GM21367 (cell line): ENCODE data around the gene KCNG2.

ENCODE experiments used
- ATAC-seq: cut with Tn5 transposase; IDR thresholded peaks from one replicate; pipeline ENCODE4 v1.9.1; 2021; ENCODE audit not compliant: unreplicated experiment

Gene KCNG2

DNA sequence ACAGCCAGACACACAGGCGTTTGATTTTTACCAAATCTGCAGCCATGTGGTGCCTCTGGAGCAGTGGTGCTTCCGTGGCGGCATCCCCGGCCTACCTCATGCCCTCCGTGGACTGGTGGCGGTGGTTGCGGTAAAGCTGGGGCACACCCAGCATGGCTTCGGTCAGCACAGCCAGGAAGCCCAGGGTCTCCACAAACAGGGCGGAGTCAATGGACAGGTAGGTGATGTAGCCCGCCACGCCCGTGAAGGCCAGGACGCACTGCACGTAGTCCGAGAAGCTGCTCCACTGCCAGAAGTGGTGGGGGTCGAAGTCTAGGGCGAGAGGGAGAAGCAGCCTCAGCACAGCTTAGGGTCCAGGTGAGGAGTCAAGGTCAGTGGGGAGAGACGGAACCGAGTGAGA, 121.4 kb downstream of the KCNG2 start:
- ATAC-seq: no peak

- ATAC-seq: no peak
Measured at GRCh38 chr18:79921984-79922965, 124.5 kb downstream of the KCNG2 start.

DNA sequence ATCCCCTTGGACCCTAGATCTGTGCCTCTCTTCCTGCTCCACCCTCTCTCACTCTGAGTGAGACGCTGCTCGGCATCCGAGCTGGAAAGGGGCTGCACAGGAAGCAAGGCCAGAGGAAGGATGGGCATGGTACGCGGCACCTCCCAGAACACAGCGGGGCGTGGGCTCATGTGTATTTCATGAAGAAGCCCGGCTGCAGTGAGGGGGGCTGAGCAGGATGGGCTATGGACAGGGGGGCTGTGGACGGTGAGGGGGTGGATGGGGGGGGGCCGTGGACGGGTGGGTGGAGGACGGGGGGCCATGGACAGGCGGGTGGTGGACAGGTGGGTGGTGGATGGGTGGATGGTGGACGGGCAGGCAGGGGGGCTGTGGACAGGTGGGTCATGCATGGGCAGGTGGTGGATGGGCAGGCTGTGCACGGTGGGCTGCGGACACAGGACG, 125.3 kb downstream of the KCNG2 start:
- ATAC-seq: no peak

DNA sequence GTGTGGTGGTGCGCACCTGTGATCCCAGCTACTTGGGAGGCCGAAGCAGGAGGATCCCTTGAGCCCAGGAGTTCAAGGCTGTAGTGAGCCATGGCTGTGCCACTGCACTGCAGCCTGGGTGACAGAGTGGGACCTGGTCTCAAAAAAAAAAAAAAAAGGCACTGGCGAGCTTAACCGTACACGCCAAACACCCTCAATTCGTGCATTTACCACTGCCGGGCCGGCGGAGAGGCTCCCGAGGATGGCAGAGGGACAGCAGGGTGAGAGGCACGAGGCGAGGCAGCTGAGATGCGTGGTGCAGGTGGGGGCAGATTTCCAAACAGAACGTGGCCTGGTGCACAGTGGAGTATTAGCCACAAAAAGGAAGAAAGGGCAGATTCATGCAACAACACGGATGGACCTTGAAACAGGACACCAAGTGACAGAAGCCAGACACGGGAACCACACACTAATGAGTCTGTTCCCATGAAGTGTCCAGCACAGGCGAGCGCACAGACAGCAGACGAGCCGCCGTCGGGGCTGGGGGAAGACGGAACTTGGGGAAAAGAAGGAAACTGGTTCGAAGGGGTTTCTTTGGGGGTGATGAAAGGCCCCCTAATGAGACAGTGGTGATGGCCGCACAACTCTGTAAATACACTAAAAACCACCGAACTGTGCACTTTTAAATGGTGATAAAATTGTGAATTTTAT, 126.3 kb downstream of the KCNG2 start:
- no peak for ATAC-seq

- no peak for ATAC-seq
Measured at GRCh38 chr18:79924814-79925731, 127.3 kb downstream of the KCNG2 start.

DNA sequence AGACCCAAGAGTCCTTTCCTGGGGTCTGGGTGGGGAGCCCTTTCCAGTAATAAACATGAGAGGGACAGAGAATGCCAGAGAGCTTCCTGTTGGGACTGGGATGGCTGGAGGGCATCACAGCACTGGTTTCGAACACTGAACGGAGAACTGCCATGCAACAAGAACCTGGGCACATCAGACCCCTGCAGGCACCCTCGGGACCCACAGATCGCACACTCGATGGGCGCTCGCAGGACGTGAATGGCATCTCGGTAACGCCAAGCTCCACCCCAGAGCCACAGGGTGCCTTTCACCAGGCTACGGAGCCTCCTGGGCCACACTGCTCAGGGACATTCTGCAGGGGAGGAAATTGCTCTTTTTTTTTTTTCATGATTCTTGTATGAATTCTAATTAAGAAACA, 128.6 kb downstream of the KCNG2 start:
- ATAC-seq: no peak

DNA sequence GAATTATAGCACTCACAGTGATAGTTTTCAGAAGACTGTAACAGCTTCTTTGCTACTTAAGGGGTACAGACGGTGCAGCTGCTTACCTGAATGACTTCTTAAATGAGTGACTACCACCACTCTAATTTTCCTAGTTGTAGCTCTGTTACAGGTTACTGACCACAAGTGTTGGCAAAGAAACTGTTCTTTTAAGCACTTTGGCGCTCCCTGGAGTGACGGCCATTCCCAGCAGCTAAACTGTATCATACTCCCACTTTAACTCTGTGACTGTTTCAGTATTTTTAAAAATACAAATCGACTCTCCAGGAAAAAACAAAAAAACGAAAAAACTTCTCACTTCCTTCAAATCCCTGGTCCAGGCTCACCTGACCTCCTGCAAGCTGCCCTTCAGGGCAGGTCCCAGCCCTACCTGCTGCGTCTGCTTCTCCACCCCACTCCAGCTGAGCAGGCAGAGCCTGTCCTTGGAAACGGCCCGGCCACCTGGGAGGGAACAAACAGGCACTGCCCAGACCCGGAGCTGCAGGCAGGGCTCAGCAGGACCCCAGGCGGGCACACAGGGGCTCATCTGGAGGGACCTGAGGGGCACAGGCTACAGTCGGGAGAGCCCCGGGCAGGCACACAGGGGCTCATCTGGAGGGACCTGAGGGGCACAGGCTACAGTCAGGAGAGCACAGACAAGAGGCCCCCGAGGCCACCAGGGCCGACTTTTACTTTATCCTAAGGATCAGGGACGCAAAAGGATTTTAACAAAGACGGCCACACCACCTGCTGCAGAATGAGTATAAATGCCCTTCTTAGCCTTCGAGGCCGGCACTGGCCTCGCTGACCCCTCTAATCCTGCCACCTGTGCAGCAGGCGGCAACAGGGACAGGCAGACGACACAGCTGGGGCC, 129.2 kb downstream of the KCNG2 start:
- no peak for ATAC-seq

GRCh38 chr18:79927607-79928562, 130.1 kb downstream of the KCNG2 start:
- no peak for ATAC-seq

DNA sequence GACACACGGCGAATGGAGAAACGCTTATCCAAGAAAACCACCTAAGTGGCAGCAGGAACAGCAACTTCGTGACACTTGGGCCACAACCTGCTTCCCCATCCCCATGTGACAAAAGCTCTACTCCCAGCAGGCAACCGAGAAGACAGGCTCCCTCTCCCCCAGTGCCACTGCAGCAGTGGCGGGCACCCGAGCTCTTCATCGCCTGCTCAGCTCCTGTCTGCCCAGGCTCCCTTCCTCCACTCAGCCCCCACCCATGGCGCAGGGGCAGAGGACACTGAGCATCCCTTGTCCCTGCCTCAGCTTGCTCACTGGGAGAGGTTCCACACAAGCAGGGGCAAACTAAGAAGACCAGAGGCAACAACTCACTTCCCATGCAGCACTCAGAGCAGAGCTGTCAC, 130.8 kb downstream of the KCNG2 start:
- no peak for ATAC-seq

DNA sequence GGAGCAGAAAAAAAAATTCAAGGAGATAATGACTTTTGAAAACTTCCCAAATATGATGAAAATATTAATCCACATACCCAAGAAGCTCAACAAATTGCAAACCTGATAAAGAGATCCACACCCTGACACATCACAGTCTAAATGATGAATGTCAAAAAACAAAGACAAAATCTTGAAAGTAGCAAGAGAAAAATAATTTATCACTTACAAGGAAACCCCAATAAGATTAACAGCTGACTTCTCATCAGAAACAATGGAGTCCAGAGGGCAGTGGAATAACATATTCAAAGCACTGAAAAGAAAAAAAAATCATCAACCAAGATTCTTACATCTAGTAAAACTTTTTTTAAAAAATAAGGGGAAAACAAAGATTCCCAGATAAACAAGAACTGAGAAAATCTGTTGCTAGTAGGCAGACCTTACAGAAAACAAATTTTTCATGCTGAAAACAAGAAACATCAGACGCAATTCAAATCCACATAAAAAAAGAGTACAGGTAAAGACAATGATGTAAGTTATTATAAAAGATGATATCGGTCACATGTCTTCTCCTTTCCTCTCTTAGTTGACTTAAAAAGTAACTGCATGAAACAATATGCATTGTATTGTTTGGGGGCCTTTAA, 132.4 kb downstream of the KCNG2 start:
- ATAC-seq: no peak

GRCh38 chr18:79931475-79931874, 133.7 kb downstream of the KCNG2 start:
- no peak for ATAC-seq

GRCh38 chr18:79932907-79933306, 135.2 kb downstream of the KCNG2 start:
- ATAC-seq: no peak

DNA sequence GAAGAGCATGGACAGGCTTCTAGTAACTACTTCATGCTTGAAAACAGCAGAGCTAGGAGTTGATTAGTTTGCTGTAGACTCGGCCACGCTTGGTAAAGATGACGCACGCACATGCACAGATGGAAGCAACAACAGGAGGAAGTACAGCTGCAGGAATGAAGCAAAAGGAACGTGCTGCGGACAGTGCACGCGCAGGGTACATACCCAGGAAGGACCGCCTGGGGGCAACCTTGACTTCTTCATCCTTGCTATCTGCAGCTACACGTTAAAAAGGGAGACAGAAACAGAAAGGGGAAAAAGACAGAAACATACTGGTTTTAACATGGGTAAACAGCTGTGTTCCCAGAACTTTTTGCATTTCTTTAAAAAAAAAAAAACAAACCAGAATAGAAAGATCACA, 136.0 kb downstream of the KCNG2 start:
- ATAC-seq: no peak

DNA sequence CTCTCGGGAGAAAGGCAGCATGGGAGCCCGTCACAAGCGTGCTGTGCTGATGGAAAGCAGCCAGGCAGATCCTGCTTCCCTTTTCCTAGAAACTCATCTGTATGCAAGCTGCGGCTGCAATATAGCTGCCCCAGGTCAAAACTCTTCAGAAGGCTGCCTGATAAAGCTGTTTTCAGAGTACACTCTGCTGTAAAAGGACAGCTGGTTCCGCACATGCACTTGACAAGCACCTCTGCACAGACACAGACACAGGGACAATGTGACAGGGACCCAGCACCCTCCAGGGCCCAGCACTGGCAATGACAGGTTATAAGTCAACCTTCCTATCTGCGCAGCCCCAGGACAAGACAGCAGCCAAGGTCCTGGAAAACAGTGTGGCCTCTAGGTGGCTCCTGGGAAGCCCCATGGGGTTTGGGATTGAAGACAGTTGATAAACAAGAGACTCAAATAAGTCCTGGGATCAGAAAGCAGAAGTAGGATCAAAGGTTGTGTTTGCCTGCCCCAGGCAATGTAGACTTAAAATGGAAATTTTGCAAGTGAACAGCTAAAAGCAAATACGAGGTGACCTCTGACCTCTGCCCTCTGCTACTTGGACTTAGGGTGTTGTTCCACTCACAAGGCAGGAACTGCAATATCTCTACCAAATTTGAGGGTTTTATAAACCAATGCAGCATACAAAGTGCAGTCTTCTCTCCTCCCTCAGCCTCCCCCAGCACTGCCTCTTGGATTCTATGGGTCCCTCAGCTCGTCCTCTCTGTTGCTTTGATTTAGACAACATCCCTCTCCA, 136.8 kb downstream of the KCNG2 start:
- ATAC-seq: no peak

GRCh38 chr18:79935098-79935480, 137.4 kb downstream of the KCNG2 start:
- ATAC-seq: no peak

DNA sequence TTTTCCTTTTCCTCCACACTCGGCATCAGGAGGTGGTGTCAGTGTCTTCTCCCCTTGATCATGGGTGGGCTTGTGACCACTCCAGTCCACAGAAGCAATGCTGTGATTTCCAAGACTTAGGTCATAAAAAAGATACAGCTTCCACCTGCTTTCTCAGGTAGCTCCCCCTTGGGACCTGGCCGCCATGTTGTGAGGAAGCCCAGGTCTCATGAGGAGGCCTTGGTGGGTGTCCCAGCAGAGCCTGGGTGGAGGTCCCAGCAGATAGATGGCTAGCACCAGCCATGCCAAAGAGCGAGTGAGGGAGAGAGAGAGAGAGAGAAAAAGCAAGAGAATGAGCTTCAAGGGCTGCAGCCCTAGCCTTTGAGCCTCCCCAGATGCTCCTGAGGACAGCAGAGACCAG, 137.8 kb downstream of the KCNG2 start:
- ATAC-seq: no peak

DNA sequence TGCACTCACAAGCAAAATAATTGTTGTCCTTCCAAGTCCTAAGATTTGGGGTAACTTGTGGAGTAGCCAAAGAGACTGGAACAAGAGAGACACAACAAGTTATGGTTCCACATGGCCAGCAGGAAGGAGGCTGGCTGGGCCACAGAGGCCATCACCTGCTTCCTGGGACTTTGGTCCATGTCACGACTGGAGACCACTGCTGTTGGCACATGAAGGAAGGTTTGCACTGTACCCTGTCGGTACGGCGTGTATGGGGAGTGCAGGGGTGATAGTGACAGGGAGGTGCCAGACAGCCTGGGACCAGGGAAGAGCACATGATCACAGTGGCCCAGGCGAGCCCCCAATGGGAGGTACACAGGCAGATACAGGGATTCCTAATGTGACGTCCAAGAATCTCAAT, 138.2 kb downstream of the KCNG2 start:
- ATAC-seq: no peak

- ATAC-seq: no peak
Measured at GRCh38 chr18:79936641-79937040, 138.9 kb downstream of the KCNG2 start.
